ENCODE measurements around the gene BLOC1S4. TPM values are rescaled to one million over a fixed set of nuclear protein-coding genes. Genes with fewer than 3 reads are reported as not detected.

The BLOC1S4 gene
- polyA plus RNA-seq, 1 of the 3 experiments (the other 2 are of a cell fraction), result 22.1 TPM

DNA sequence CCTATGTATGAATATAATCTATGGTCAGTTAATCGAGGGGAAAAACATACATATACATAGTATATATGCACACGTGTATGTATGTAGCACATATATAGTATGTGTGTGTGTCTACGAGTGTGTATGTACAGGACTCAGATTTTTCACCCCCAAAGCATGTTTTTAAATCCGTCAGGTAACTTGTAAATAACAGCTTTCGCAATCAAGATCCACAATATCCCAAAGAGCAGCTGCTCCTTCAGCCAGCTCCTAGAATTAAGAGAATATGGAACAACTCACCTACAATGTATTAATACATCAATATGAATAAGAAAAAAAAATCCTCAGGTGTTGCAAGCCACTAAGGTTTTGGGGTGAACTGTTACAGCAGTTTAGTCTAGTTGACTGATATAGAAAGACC, 9.8 kb upstream of the BLOC1S4 start:
- H3K27me3 ChIP-seq (ENCODE audit: insufficient read depth), result no peaks in the 10 kb centered on the region
- 81% methylated on average over 5 of the region's 5 CpGs for WGBS (ENCODE audit: low lambda C conversion rate)

More for the DNA sequence above, 9.8 kb upstream of the BLOC1S4 start:
- H3K4me3 ChIP-seq (ENCODE audit: low read depth in 2 of 2, low read length in 1 of 2), result no peak overlapping the region
- no peak overlapping the region for H3K4me2 ChIP-seq
- no peaks in the 10 kb centered on the region; the same call in 1 of the 2 replicates for H4K20me1 ChIP-seq (ENCODE audit: insufficient read depth)
- H3K9ac ChIP-seq, result no peak overlapping the region
- no peak overlapping the region for H3K27ac ChIP-seq (ENCODE audit: low read depth in 2 of 2, low read length in 1 of 2)
- TF ChIP-seq FOXJ3 (CRISPR knock-in tag; IDR thresholded peaks at IDR 0.05), result no peak
- TF ChIP-seq, protein P1, sequence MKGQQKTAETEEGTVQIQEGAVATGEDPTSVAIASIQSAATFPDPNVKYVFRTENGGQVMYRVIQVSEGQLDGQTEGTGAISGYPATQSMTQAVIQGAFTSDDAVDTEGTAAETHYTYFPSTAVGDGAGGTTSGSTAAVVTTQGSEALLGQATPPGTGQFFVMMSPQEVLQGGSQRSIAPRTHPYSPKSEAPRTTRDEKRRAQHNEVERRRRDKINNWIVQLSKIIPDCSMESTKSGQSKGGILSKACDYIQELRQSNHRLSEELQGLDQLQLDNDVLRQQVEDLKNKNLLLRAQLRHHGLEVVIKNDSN (IDR thresholded peaks at IDR 0.05; ENCODE audit: borderline replicate concordance, low read depth), result no peak
- TF ChIP-seq RXRA (IDR thresholded peaks at IDR 0.05; ENCODE audit: borderline replicate concordance, low read depth), result no peak
- TF ChIP-seq FOSL2 (IDR thresholded peaks at IDR 0.05; ENCODE audit: borderline replicate concordance, low read depth), result no peak
- TF ChIP-seq JUND (IDR thresholded peaks at IDR 0.05), result no peak
- TF ChIP-seq MEF2A (IDR thresholded peaks at IDR 0.05; ENCODE audit: borderline replicate concordance, low read depth), result no peak
- TF ChIP-seq SIN3A (IDR thresholded peaks at IDR 0.05; ENCODE audit: borderline replicate concordance, low read depth, low read length), result no peak
- TF ChIP-seq CHD2 (IDR thresholded peaks at IDR 0.05; ENCODE audit: low read length, partially characterized antibody), result no peak
- TF ChIP-seq MXI1 (IDR thresholded peaks at IDR 0.05; ENCODE audit: low read depth, low read length), result no peak
- TF ChIP-seq EZH2phosphoT487 (IDR thresholded peaks at IDR 0.05; ENCODE audit: borderline replicate concordance, low read depth), result no peak
- TF ChIP-seq TCF12 (IDR thresholded peaks at IDR 0.05), result no peak
- TF ChIP-seq, protein P2, sequence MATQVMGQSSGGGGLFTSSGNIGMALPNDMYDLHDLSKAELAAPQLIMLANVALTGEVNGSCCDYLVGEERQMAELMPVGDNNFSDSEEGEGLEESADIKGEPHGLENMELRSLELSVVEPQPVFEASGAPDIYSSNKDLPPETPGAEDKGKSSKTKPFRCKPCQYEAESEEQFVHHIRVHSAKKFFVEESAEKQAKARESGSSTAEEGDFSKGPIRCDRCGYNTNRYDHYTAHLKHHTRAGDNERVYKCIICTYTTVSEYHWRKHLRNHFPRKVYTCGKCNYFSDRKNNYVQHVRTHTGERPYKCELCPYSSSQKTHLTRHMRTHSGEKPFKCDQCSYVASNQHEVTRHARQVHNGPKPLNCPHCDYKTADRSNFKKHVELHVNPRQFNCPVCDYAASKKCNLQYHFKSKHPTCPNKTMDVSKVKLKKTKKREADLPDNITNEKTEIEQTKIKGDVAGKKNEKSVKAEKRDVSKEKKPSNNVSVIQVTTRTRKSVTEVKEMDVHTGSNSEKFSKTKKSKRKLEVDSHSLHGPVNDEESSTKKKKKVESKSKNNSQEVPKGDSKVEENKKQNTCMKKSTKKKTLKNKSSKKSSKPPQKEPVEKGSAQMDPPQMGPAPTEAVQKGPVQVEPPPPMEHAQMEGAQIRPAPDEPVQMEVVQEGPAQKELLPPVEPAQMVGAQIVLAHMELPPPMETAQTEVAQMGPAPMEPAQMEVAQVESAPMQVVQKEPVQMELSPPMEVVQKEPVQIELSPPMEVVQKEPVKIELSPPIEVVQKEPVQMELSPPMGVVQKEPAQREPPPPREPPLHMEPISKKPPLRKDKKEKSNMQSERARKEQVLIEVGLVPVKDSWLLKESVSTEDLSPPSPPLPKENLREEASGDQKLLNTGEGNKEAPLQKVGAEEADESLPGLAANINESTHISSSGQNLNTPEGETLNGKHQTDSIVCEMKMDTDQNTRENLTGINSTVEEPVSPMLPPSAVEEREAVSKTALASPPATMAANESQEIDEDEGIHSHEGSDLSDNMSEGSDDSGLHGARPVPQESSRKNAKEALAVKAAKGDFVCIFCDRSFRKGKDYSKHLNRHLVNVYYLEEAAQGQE (IDR thresholded peaks at IDR 0.05; ENCODE audit: low read depth, low read length), result no peak
- TF ChIP-seq GABPA (IDR thresholded peaks at IDR 0.05; ENCODE audit: low read depth), result no peak
- no peak for DNase-seq
- CTCF ChIA-PET, result interaction anchor here (1.3 to 2.0 kb wide), 2 partner anchors 14 to 168 kb away, joined by 4 to 6 read pairs; no protein-coding TSS in a partner anchor
- peaks cover 13 to 24% of the 10 kb centered on the region in 2 experiments for H3K4me1 ChIP-seq (ENCODE audit: control insufficient read depth in 1 of 2, insufficient read depth in 2 of 2, low read depth in 1 of 2, low read length in 1 of 2)
- H2AFZ ChIP-seq (ENCODE audit: low read depth), result no peak overlapping the region
- H3K79me2 ChIP-seq (ENCODE audit: insufficient read depth), result peaks cover 75% of the 10 kb centered on the region
- POLR2A ChIA-PET, result interaction anchor here (1.6 kb wide), 1 partner anchor 65 kb away, joined by 5 read pairs; the partner anchor contains the start of gene MRFAP1
- H3K36me3 ChIP-seq (replicated peaks in 1 of 2; ENCODE audit: control insufficient read depth in 1 of 2, insufficient read depth in 2 of 2, low read length in 1 of 2), result peaks cover 22 to 25% of the 10 kb centered on the region in 2 experiments
- H3K9me2 ChIP-seq, result no peaks in the 10 kb centered on the region
- no peaks in the 10 kb centered on the region for H3K9me3 ChIP-seq
- peaks cover 6% of the 10 kb centered on the region for H3F3A ChIP-seq (replicated peaks; ENCODE audit: insufficient read depth)
